ENCODE data around the gene GLI1.

The GLI1 gene

GRCh38 chr12:57429473-57430111, 30.0 kb upstream of the GLI1 start:
- H3K4me3 ChIP-seq (ENCODE audit: low read depth in 1 of 5, low read length in 5 of 5) = peak overlapping the region; percentile 75 to 84 (median 78)
- peak overlapping the region; percentile 97 for H3K27ac ChIP-seq (ENCODE audit: low read depth, low read length)
- H3K36me3 ChIP-seq (ENCODE audit: control insufficient read depth in 5 of 5, insufficient read depth in 5 of 5, low read length in 5 of 5) = peaks cover 0 to 4% (median 0%) of the 10 kb centered on the region in 5 donors
- peak overlapping the region; percentile 88 to 96 (median 93) for H3K9ac ChIP-seq (ENCODE audit: low read length in 5 of 5)
- H3K27me3 ChIP-seq (ENCODE audit: control insufficient read depth in 5 of 5, insufficient read depth in 4 of 5, low read length in 5 of 5) = no peaks in the 10 kb centered on the region
- H3K4me1 ChIP-seq (ENCODE audit: control insufficient read depth in 5 of 5, insufficient read depth in 5 of 5, low read length in 5 of 5) = peaks cover 2 to 16% (median 13%) of the 10 kb centered on the region in 5 donors
- no peaks in the 10 kb centered on the region for H3K9me3 ChIP-seq (ENCODE audit: control insufficient read depth in 5 of 5, low read length in 5 of 5)

GRCh38 chr12:57430112-57430930, 29.3 kb upstream of the GLI1 start:
- Histone ChIP-seq H3K4me3 (ENCODE audit: low read depth in 1 of 5, low read length in 5 of 5) (peak overlapping the region; percentile 75 to 84 (median 78)), H3K9ac (ENCODE audit: low read length in 5 of 5) (peak overlapping the region; percentile 88 to 96 (median 93)), H3K4me1 (ENCODE audit: control insufficient read depth in 5 of 5, insufficient read depth in 5 of 5, low read length in 5 of 5) (peaks cover 2 to 16% (median 13%) of the 10 kb centered on the region in 5 donors), H3K36me3 (ENCODE audit: control insufficient read depth in 5 of 5, insufficient read depth in 5 of 5, low read length in 5 of 5) (peaks cover 0 to 3% (median 0%) of the 10 kb centered on the region in 5 donors), H3K27me3 (ENCODE audit: control insufficient read depth in 5 of 5, insufficient read depth in 4 of 5, low read length in 5 of 5) (no peaks in the 10 kb centered on the region), H3K27ac (ENCODE audit: low read depth, low read length) (peak overlapping the region; percentile 97), H3K9me3 (ENCODE audit: control insufficient read depth in 5 of 5, low read length in 5 of 5) (no peaks in the 10 kb centered on the region)

- no peaks in the 10 kb centered on the region for H3K9me3 ChIP-seq (ENCODE audit: control insufficient read depth in 5 of 5, low read length in 5 of 5)
- H3K4me1 ChIP-seq (ENCODE audit: control insufficient read depth in 5 of 5, insufficient read depth in 5 of 5, low read length in 5 of 5) = peaks cover 2 to 16% (median 13%) of the 10 kb centered on the region in 5 donors
- H3K9ac ChIP-seq (ENCODE audit: low read length in 5 of 5) = peak within 1 kb of the TSS; percentile 88 to 96 (median 93)
- no peaks in the 10 kb centered on the region for H3K27me3 ChIP-seq (ENCODE audit: control insufficient read depth in 5 of 5, insufficient read depth in 4 of 5, low read length in 5 of 5)
- peak within 1 kb of the TSS; percentile 75 to 84 (median 78) for H3K4me3 ChIP-seq (ENCODE audit: low read depth in 1 of 5, low read length in 5 of 5)
- H3K36me3 ChIP-seq (ENCODE audit: control insufficient read depth in 5 of 5, insufficient read depth in 5 of 5, low read length in 5 of 5) = no peaks in the 10 kb centered on the region
- H3K27ac ChIP-seq (ENCODE audit: low read depth, low read length) = peak within 1 kb of the TSS; percentile 97
Measured at GRCh38 chr12:57430931-57431566, 28.5 kb upstream of the GLI1 start, which contains the start of gene R3HDM2. TSS of gene R3HDM2 (minus strand) at chr12:57431043. CDS start at chr12:57310428, 120,615 bp downstream.

GRCh38 chr12:57431654-57432188, 27.9 kb upstream of the GLI1 start:
- H3K27me3 ChIP-seq (ENCODE audit: control insufficient read depth in 5 of 5, insufficient read depth in 4 of 5, low read length in 5 of 5) = no peaks in the 10 kb centered on the region

GRCh38 chr12:57433370-57433769, 26.2 kb upstream of the GLI1 start:
- H3K4me3 ChIP-seq (ENCODE audit: low read depth in 1 of 5, low read length in 5 of 5) = no peak overlapping the region
- H3K9me3 ChIP-seq (ENCODE audit: control insufficient read depth in 5 of 5, low read length in 5 of 5) = no peaks in the 10 kb centered on the region
- no peaks in the 10 kb centered on the region for H3K36me3 ChIP-seq (ENCODE audit: control insufficient read depth in 5 of 5, insufficient read depth in 5 of 5, low read length in 5 of 5)
- H3K4me1 ChIP-seq (ENCODE audit: control insufficient read depth in 5 of 5, insufficient read depth in 5 of 5, low read length in 5 of 5) = peaks cover 2 to 16% (median 13%) of the 10 kb centered on the region in 5 donors
- no peak overlapping the region for H3K9ac ChIP-seq (ENCODE audit: low read length in 5 of 5)
- H3K27ac ChIP-seq (ENCODE audit: low read depth, low read length) = no peak overlapping the region
- no peaks in the 10 kb centered on the region for H3K27me3 ChIP-seq (ENCODE audit: control insufficient read depth in 5 of 5, insufficient read depth in 4 of 5, low read length in 5 of 5)

More at GRCh38 chr12:57431654-57432188, 27.9 kb upstream of the GLI1 start:
- Histone ChIP-seq H3K27ac (ENCODE audit: low read depth, low read length) (peak overlapping the region; percentile 91), H3K4me3 (ENCODE audit: low read depth in 1 of 5, low read length in 5 of 5) (peak overlapping the region; percentile 68 to 82 (median 75)), H3K9me3 (ENCODE audit: control insufficient read depth in 5 of 5, low read length in 5 of 5) (no peaks in the 10 kb centered on the region), H3K36me3 (ENCODE audit: control insufficient read depth in 5 of 5, insufficient read depth in 5 of 5, low read length in 5 of 5) (no peaks in the 10 kb centered on the region), H3K9ac (ENCODE audit: low read length in 5 of 5) (peak overlapping the region; percentile 69 to 93 (median 84)), H3K4me1 (ENCODE audit: control insufficient read depth in 5 of 5, insufficient read depth in 5 of 5, low read length in 5 of 5) (peaks cover 2 to 16% (median 13%) of the 10 kb centered on the region in 5 donors)

- H3K27me3 ChIP-seq (ENCODE audit: control insufficient read depth in 5 of 5, insufficient read depth in 4 of 5, low read length in 5 of 5) = no peaks in the 10 kb centered on the region
- H3K4me3 ChIP-seq (ENCODE audit: low read depth in 1 of 5, low read length in 5 of 5) = no peak within 1 kb of the TSS
- no peaks in the 10 kb centered on the region for H3K36me3 ChIP-seq (ENCODE audit: control insufficient read depth in 5 of 5, insufficient read depth in 5 of 5, low read length in 5 of 5)
- peaks cover 2 to 11% (median 8%) of the 10 kb centered on the region in 5 donors for H3K4me1 ChIP-seq (ENCODE audit: control insufficient read depth in 5 of 5, insufficient read depth in 5 of 5, low read length in 5 of 5)
- H3K9me3 ChIP-seq (ENCODE audit: control insufficient read depth in 5 of 5, low read length in 5 of 5) = no peaks in the 10 kb centered on the region
- no peak within 1 kb of the TSS for H3K9ac ChIP-seq (ENCODE audit: low read length in 5 of 5)
- H3K27ac ChIP-seq (ENCODE audit: low read depth, low read length) = no peak within 1 kb of the TSS
Measured at GRCh38 chr12:57434517-57435223, 24.9 kb upstream of the GLI1 start, which contains the start of gene INHBC. TSS of gene INHBC (plus strand) at chr12:57434784. CDS start at chr12:57434887, 103 bp downstream.

GRCh38 chr12:57435293-57435692, 24.3 kb upstream of the GLI1 start:
- Histone ChIP-seq H3K9ac (ENCODE audit: low read length in 5 of 5) (no peak overlapping the region), H3K27ac (ENCODE audit: low read depth, low read length) (no peak overlapping the region), H3K36me3 (ENCODE audit: control insufficient read depth in 5 of 5, insufficient read depth in 5 of 5, low read length in 5 of 5) (no peaks in the 10 kb centered on the region), H3K9me3 (ENCODE audit: control insufficient read depth in 5 of 5, low read length in 5 of 5) (no peaks in the 10 kb centered on the region), H3K4me1 (ENCODE audit: control insufficient read depth in 5 of 5, insufficient read depth in 5 of 5, low read length in 5 of 5) (peaks cover 0 to 6% (median 4%) of the 10 kb centered on the region in 5 donors), H3K27me3 (ENCODE audit: control insufficient read depth in 5 of 5, insufficient read depth in 4 of 5, low read length in 5 of 5) (no peaks in the 10 kb centered on the region), H3K4me3 (ENCODE audit: low read depth in 1 of 5, low read length in 5 of 5) (no peak overlapping the region)

GRCh38 chr12:57438400-57438799, 21.2 kb upstream of the GLI1 start:
- no peaks in the 10 kb centered on the region for H3K36me3 ChIP-seq (ENCODE audit: control insufficient read depth in 5 of 5, insufficient read depth in 5 of 5, low read length in 5 of 5)
- H3K9me3 ChIP-seq (ENCODE audit: control insufficient read depth in 5 of 5, low read length in 5 of 5) = peaks cover 0 to 8% (median 0%) of the 10 kb centered on the region in 5 donors
- no peaks in the 10 kb centered on the region for H3K27me3 ChIP-seq (ENCODE audit: control insufficient read depth in 5 of 5, insufficient read depth in 4 of 5, low read length in 5 of 5)
- no peak overlapping the region for H3K9ac ChIP-seq (ENCODE audit: low read length in 5 of 5)
- H3K4me3 ChIP-seq (ENCODE audit: low read depth in 1 of 5, low read length in 5 of 5) = no peak overlapping the region
- H3K27ac ChIP-seq (ENCODE audit: low read depth, low read length) = no peak overlapping the region
- H3K4me1 ChIP-seq (ENCODE audit: control insufficient read depth in 5 of 5, insufficient read depth in 5 of 5, low read length in 5 of 5) = no peaks in the 10 kb centered on the region

- Histone ChIP-seq H3K9ac (ENCODE audit: low read length in 5 of 5) (no peak overlapping the region), H3K27ac (ENCODE audit: low read depth, low read length) (no peak overlapping the region), H3K9me3 (ENCODE audit: control insufficient read depth in 5 of 5, low read length in 5 of 5) (peaks cover 0 to 8% (median 0%) of the 10 kb centered on the region in 5 donors), H3K4me1 (ENCODE audit: control insufficient read depth in 5 of 5, insufficient read depth in 5 of 5, low read length in 5 of 5) (no peaks in the 10 kb centered on the region), H3K4me3 (ENCODE audit: low read depth in 1 of 5, low read length in 5 of 5) (no peak overlapping the region), H3K27me3 (ENCODE audit: control insufficient read depth in 5 of 5, insufficient read depth in 4 of 5, low read length in 5 of 5) (no peaks in the 10 kb centered on the region), H3K36me3 (ENCODE audit: control insufficient read depth in 5 of 5, insufficient read depth in 5 of 5, low read length in 5 of 5) (no peaks in the 10 kb centered on the region)
Measured at GRCh38 chr12:57439762-57440266, 19.8 kb upstream of the GLI1 start.
